GM10266 (cell line): ENCODE measurements around the gene SEMA6C.

Source experiments
- DNase-seq: peaks from one replicate; pipeline ENCODE4 v3.0.0; 2012; ENCODE audit errors: extremely low spot score
- TF ChIP-seq, protein P1 (sequence below): IDR thresholded peaks from 2 replicates; pipeline ENCODE4 v1.5.1; 2012; ENCODE audit warnings: mild to moderate bottlenecking, low read depth; ENCODE audit not compliant: control insufficient read depth, insufficient read depth; ENCODE audit errors: missing control alignments

SEMA6C gene

DNA sequence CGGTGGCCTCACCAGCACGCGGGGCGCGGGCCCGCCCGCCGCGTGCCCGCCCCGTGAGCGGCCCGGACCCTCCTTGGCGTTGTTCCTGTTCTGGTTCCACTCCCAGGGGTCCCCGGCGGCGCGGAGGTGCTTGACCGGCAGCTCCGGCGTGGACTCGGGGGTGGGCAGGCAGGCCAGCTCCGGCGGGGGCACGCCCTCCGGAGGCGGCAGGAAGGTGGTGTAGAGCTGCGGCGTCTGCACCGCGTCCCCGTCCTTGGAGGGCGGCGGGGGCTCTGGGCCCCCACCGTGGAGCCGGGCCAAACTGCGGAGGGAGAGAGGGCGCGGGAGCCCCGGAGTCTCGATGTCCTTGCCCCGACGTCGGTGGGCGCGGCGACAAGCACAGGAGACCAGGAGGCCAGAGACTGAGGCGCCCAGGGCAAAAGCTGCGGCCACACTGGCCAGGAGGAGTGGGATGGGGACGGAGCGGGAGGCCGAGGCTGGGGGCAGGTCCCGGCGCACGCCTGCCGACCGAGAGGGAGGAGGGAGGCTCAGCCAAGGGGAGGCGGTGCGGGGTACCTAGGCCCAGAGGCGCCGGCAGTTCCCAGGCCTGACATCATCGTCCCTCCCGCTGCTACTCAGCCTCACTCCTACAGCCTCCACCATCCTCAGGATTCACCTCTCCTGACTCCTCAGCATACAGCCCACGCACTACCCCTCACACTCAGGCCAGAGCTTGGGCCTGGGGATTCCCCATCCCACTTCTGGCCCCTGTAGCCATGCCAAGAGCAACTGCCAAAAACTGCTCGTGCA is 13.2 kb downstream of the SEMA6C start:
- TF ChIP-seq, protein P1, sequence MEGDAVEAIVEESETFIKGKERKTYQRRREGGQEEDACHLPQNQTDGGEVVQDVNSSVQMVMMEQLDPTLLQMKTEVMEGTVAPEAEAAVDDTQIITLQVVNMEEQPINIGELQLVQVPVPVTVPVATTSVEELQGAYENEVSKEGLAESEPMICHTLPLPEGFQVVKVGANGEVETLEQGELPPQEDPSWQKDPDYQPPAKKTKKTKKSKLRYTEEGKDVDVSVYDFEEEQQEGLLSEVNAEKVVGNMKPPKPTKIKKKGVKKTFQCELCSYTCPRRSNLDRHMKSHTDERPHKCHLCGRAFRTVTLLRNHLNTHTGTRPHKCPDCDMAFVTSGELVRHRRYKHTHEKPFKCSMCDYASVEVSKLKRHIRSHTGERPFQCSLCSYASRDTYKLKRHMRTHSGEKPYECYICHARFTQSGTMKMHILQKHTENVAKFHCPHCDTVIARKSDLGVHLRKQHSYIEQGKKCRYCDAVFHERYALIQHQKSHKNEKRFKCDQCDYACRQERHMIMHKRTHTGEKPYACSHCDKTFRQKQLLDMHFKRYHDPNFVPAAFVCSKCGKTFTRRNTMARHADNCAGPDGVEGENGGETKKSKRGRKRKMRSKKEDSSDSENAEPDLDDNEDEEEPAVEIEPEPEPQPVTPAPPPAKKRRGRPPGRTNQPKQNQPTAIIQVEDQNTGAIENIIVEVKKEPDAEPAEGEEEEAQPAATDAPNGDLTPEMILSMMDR, result no peak

DNA sequence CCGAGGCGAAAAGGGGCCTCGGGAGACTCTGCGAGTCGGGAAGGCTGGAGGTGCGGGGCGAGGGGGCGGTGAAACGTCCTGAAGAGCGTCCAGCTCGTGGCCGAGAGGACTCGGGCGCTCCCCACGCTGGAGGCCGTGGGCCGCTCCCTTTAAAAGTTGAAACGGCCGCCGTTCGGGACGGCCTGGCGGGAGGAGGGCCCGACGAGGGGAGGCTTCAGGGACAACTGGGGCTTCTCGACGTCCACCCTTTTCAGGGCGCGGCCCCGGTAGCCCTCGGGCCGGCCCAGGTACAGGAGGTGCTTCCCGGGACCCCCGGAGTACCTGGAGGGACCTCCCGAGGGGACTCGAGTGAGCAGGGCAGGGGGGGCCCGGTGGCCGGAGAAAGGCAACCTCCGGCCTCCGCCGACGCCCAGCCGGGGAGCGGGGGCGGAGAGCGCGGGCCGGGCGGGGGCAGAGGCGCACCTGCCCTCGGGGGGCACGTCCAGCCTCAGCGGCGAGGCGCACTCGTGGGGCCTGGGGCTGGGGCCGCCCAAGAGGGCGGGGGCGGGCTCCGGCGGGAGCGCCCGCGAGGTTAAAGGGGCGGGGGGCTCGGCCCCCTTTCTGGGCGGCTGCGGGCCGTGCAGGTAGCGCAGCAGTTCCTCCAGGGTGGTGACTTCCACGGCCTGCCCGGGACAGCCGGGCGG is 14.0 kb downstream of the SEMA6C start:
- DNase-seq, result no peak
- TF ChIP-seq, protein P1, result no peak

More for the DNA sequence above, 13.2 kb downstream of the SEMA6C start:
- no peak for DNase-seq

DNA sequence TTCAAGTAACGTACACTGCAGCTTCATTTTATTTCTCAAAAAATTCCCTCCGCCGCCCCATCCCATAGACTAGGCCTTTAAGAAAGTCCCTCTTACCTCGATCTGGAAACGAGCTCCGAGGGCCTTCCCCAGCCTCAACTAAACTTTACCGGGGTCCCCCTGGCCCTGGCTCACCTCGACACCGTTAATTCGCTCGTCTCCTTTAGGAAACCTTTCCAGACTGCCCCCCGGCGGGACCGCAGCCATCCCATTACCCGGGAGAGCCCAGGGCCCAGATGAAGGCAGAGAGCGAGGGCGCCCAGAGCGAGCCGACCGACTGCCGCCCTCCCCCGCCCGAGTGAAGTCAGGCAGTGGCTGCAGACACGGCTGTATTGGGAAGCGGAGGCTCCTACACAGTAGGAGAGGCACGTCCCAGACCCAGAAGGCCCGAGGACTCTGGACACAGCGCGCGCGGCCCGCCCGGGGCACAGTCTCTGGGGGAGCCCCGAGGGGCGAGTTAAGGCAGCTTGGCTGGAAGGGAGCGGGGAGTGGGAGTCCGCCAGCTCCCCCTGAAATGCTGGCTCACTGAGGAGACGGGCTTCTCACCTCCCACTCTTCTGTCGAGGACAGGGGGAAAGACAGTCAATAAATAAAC is 14.6 kb downstream of the SEMA6C start:
- TF ChIP-seq, protein P1, result no peak
- no peak for DNase-seq

DNA sequence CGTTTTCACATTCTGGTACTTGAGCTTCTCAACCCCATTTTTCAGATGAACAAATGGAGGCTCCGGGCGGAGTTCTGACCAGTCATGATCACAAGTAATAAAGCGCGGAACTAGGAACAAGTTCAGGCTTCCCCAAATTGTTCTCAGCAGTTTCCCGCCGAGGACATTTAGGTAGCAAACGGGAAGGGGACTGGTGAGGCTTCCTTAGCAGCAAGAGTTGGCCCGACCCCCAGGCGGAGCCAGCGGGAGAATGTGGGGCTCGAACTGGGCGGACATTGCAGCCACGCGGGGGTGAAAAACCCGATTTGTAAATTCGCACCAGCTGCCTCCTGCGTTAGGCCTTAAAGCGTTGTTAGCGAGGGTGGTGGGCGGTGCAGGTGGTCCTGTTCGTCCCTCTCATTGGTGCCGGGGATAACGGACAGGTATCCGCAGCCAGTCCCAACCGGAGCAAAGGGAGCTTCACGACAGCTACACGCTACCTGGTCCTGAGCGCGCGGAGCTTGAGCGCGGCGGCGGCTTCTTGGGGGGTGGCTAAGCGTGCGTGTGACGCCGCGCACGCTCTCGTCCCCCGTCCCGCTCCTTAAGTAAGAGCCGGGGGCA is 15.3 kb downstream of the SEMA6C start:
- TF ChIP-seq, protein P1, result no peak
- DNase-seq, result peak; percentile 94

DNA sequence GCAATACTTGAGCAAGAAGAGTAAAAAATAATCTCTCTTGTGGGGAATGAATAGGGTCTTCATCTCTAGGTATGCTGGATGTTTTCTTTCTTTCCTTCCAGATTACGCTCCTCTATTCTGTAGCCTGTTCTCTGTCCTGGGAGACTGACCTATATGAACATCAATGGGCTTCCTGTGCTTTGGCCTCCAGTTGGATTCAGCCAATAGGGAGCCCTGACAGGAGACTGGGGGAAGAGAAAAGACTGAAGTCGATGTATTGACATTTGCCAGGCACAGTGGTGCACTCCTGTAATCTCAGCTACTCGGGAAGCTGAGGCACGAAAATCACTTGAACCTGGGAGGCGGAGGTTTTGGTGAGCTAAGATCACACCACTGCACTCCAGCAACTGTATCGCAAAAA is 17.6 kb downstream of the SEMA6C start:
- no peak for DNase-seq
- TF ChIP-seq, protein P1, result no peak

DNA sequence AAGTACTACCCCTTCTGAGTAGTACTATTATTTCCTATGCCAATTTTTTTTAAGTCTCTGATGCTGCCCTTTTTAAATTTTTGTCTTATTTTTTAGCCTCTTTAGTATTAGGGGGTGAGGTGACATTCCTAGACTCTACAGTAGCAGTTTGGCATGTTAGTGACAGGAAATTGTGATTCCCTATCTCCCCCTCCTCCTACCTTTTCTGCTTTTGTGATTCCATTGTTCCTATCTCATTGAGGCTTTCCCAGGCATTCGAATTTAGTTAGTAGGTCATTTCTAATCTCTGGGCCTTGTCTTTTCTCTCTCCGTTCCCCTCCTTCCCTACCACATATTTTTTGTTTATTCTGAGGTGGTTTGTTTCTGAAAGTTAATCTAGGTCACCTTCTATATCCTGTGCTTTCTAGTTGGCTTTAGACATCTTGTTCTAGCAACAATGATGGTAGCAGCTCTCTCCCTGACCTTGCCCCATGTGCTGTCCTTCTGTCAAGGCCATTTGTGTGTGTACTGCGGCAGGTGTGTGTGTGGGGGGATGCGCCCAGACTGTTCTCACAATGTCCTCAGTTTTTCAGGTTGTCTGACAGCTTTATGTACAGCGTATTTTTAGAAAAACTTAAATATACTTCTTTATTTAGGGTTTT is 21.5 kb downstream of the SEMA6C start:
- no peak for DNase-seq

More for the DNA sequence above, 21.5 kb downstream of the SEMA6C start:
- TF ChIP-seq, protein P1, result no peak
